Measurements from ENCODE around the gene SLC25A36. TPM values are rescaled to one million over a fixed set of nuclear protein-coding genes. Genes with fewer than 3 reads are reported as not detected.
"Not testable (repeated sequence)": the region's sequence is repeated elsewhere in the genome, so short reads cannot be mapped to it uniquely, and the experiment has no call there.

Gene SLC25A36
- total RNA-seq, 1 donor from 2014 or later, result 130 TPM

- peak; percentile 88 for TF ChIP-seq CTCF (IDR thresholded peaks at IDR 0.05; ENCODE audit: unreplicated experiment)
- Mint-ChIP-seq H3K4me1 (ENCODE audit: low read depth) (no peaks in the 10 kb centered on the region), H3K27ac (no peak overlapping the region), H3K36me3 (ENCODE audit: insufficient read depth) (no peaks in the 10 kb centered on the region), H3K4me3 (ENCODE audit: low read depth) (no peak overlapping the region), H3K27me3 (peaks cover 14% of the 10 kb centered on the region), H3K9me3 (ENCODE audit: low read depth) (no peaks in the 10 kb centered on the region)
- peak; percentile 78 for DNase-seq (ENCODE audit: low spot score, unreplicated experiment)
Measured at GRCh38 chr3:141011232-141011996, 69.8 kb downstream of the SLC25A36 start.

DNA sequence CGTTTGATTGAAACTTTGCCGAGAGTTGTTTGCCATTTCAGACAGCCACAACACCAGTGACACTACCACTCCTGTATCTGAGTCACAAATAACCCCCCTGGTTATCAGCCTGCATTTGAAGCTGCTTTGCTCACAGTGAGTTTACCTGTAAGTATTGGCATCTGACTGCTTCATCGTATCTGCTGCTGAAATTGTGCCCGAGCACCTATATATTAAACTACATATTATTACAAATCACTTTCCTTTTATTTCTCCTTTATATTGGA, 70.3 kb downstream of the SLC25A36 start:
- H3K9me3 Mint-ChIP-seq (ENCODE audit: low read depth), result no peaks in the 10 kb centered on the region
- H3K4me1 Mint-ChIP-seq (ENCODE audit: low read depth), result no peaks in the 10 kb centered on the region
- H3K27me3 Mint-ChIP-seq, result peaks cover 14% of the 10 kb centered on the region

GRCh38 chr3:141012571-141012970, 70.9 kb downstream of the SLC25A36 start:
- H3K27ac Mint-ChIP-seq, result no peak overlapping the region
- H3K4me1 Mint-ChIP-seq (ENCODE audit: low read depth), result no peaks in the 10 kb centered on the region
- peaks cover 14% of the 10 kb centered on the region for H3K27me3 Mint-ChIP-seq
- TF ChIP-seq CTCF (IDR thresholded peaks at IDR 0.05; ENCODE audit: unreplicated experiment), result no peak
- H3K9me3 Mint-ChIP-seq (ENCODE audit: low read depth), result no peaks in the 10 kb centered on the region
- no peaks in the 10 kb centered on the region for H3K36me3 Mint-ChIP-seq (ENCODE audit: insufficient read depth)
- no peak for DNase-seq (ENCODE audit: low spot score, unreplicated experiment)
- H3K4me3 Mint-ChIP-seq (ENCODE audit: low read depth), result no peak overlapping the region

More for the DNA sequence above, 70.3 kb downstream of the SLC25A36 start:
- no peak for TF ChIP-seq CTCF (IDR thresholded peaks at IDR 0.05; ENCODE audit: unreplicated experiment)
- no peak for DNase-seq (ENCODE audit: low spot score, unreplicated experiment)
- H3K27ac Mint-ChIP-seq, result no peak overlapping the region
- no peaks in the 10 kb centered on the region for H3K36me3 Mint-ChIP-seq (ENCODE audit: insufficient read depth)
- no peak overlapping the region for H3K4me3 Mint-ChIP-seq (ENCODE audit: low read depth)

DNA sequence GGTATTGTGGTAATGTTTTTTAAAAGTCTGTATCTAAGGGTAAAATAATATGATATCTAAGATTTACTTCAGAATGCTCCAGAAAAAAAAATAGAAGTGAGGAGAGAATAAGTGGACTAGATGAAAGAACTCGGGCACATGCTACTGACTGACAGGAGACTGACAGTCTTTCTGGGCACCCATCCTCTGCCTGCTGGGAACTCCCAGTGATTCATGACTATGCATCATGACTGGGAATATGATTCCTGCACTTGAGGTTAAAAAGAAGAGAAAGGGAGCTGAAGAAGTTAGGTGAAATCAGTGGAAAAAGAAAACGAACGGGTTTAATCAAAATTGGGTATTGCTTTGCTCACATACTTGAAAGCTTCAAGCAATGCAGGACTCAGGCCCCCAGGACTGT, 73.8 kb downstream of the SLC25A36 start:
- H3K9me3 Mint-ChIP-seq (ENCODE audit: low read depth), result peaks cover 3% of the 10 kb centered on the region
- DNase-seq (ENCODE audit: low spot score, unreplicated experiment), result no peak
- no peak for TF ChIP-seq CTCF (IDR thresholded peaks at IDR 0.05; ENCODE audit: unreplicated experiment)
- no peaks in the 10 kb centered on the region for H3K4me1 Mint-ChIP-seq (ENCODE audit: low read depth)
- no peak overlapping the region for H3K27ac Mint-ChIP-seq
- H3K4me3 Mint-ChIP-seq (ENCODE audit: low read depth), result no peak overlapping the region
- H3K36me3 Mint-ChIP-seq (ENCODE audit: insufficient read depth), result no peaks in the 10 kb centered on the region
- H3K27me3 Mint-ChIP-seq, result peaks cover 7% of the 10 kb centered on the region

DNA sequence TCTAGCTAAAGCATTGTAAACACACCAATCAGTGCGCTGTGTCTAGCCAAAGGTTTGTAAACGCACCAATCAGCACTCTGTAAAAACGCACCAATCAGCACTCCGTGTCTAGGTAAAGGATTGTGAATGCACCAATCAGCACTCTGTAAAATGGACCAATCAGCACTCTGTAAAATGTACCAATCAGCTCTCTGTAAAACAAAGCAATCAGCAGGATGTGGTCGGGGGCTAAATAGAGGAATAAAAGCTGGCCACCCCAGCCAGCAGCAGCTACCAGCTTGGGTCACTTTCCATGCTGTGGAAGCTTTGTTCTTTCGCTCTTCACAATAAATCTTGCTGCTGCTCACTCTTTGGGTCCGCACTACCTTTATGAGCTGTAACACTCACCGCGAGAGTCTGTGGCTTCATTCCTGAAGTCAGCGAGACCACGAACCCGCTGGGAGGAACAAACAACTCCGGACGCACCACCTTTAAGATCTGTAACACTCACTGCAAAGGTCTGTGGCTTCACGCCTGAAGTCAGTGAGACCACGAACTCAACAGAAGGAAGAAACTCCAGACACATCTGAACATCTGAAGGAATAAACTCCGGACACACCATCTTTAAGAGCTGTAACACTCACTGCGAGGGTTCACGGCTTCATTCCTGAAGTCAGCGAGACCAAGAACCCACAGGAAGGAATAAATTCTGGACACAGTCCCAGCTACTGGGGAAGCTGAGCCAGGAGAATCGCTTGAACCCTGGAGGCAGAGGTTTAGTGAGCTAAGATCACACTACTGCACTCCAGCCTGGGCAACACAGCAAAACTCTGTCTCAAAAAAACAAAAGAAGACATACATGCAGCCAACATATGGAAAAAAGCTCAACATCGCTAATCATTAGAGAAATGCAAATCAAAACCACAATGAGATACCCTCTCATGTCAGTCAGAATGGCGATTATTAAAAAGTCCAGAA, 76.0 kb downstream of the SLC25A36 start:
- H3K27me3 Mint-ChIP-seq; H3K4me1 Mint-ChIP-seq (ENCODE audit: low read depth); DNase-seq (ENCODE audit: low spot score, unreplicated experiment); H3K27ac Mint-ChIP-seq; H3K4me3 Mint-ChIP-seq (ENCODE audit: low read depth); H3K36me3 Mint-ChIP-seq (ENCODE audit: insufficient read depth); H3K9me3 Mint-ChIP-seq (ENCODE audit: low read depth): not testable (repeated sequence)

Data from progenitor cell of endocrine pancreas (in vitro differentiated cells).